Uterus (tissue), 4 donors: ENCODE results near the gene JAM3. TPM values are rescaled to one million over a fixed set of nuclear protein-coding genes. Genes with fewer than 3 reads are reported as not detected.

Experiments
- DNase-seq, 2 donors: peaks; one replicate each; pipeline ENCODE4 v3.0.0-alpha.2; 2019 to 2020
- H3K27ac ChIP-seq, 2 donors: fragments of 200-600 bp; sonication (generic); 1 replicate in 1 of 2; 2 replicates in 1 of 2; pipeline ENCODE4 v1.5.1; 2016 to 2018
- H3K27me3 ChIP-seq, 2 donors: fragments of 200-600 bp; sonication (generic); one replicate each; pipeline ENCODE4 v1.5.1; 2018 to 2019; ENCODE audit warnings: control low read depth in 1 of 2
- H3K36me3 ChIP-seq, 2 donors: fragments of 200-600 bp; sonication (generic); one replicate each; pipeline ENCODE4 v1.5.1; 2019; ENCODE audit warnings: control low read depth in 1 of 2
- H3K4me1 ChIP-seq, 2 donors: fragments of 200-600 bp; sonication (generic); one replicate each; pipeline ENCODE4 v1.5.1; 2018 to 2019; ENCODE audit warnings: control low read depth in 1 of 2
- H3K4me3 ChIP-seq, 2 donors: fragments of 200-600 bp; sonication (generic); 1 replicate in 1 of 2; 2 replicates in 1 of 2; pipeline ENCODE4 v1.5.1; 2018 to 2019; ENCODE audit warnings: mild to moderate bottlenecking in 1 of 2
- H3K9me3 ChIP-seq, 2 donors: fragments of 200-600 bp; sonication (generic); one replicate each; pipeline ENCODE4 v1.5.1; 2019; ENCODE audit warnings: control low read depth in 1 of 2
- POLR2A ChIP-seq, 2 donors: fragments of 450-650 bp; IDR thresholded peaks; one replicate each; pipeline ENCODE4 v1.6.1; 2016; ENCODE audit warnings: antibody characterized with exemption in 2 of 2, mild to moderate bottlenecking in 1 of 2, moderate library complexity in 1 of 2
- intact Hi-C: fragments of 100-400 bp; cut with DNase I; formaldehyde crosslinking; loops from one replicate; pipeline ENCODE4 v1.15.1; 2023; ENCODE audit warnings: low total_unique reads
- total RNA-seq, 4 donors: library from RNA; depleted of rRNA in 3 of 4; stranded (reverse); fragments of >200 nt in 3 of 4; gene quantifications; one replicate each; pipeline versions ENCODE4 v1.1.0 to v1.2.4, GENCODE V29; 2014 to 2023
- TF ChIP-seq, protein P1 (sequence below), 4 experiments: fragments of 200-600 bp in 2 of 4; fragments of 450-650 bp in 2 of 4; sonication (generic) in 2 of 4; IDR thresholded peaks; one replicate each; pipeline ENCODE4 v1.5.1; 2016 to 2019; ENCODE audit warnings: antibody characterized with exemption in 4 of 4, mild to moderate bottlenecking in 2 of 4, moderate library complexity in 1 of 4
- donor health status: DM: yes; HTN: yes; CAD: no.

Gene JAM3
- 10 to 100 TPM; 51.7 to 86.7 (median 68.1) TPM for total RNA-seq

DNA sequence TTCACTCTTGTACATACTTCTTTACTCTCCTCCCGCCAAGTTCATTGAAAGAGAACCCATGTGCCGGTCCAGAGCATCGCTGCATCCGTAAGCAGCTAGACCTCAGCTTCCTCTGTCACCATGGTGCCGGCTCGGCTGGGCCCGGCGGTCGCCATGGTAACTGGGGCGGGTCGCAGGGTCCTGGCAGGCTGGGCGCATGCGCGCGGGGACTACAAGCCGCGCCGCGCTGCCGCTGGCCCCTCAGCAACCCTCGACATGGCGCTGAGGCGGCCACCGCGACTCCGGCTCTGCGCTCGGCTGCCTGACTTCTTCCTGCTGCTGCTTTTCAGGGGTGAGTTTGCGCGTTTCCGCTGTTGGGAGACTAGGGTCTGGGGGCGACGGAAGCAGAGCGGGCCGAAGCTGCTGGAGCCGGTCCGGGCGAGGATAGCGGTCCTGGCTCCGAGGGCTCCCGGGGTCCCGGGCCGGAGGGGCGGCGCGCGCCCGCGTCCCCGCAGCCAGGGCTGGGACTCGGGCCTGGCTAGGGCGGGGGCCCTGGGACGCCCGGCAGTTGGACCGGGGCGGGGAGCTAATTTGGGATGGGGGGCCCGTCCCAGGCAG lies at the start of gene JAM3:
JAM3 (plus strand) TSS at position 244 of the 597 bp plus-strand sequence; CDS start at position 256, 12 bp downstream.
- Histone ChIP-seq H3K36me3 (no peaks in the 10 kb centered on the region), H3K27me3 (no peaks in the 10 kb centered on the region), H3K27ac (peak within 1 kb of the TSS; percentile 89 to 93), H3K4me3 (peak within 1 kb of the TSS; percentile 41 to 62), H3K4me1 (peaks cover 0 to 4% of the 10 kb centered on the region in 2 donors), H3K9me3 (no peaks in the 10 kb centered on the region)
- intact Hi-C loops, result no loop called here
- peak; percentile 90 to 93 for TF ChIP-seq POLR2A (IDR thresholded peaks at IDR 0.05)
- TF ChIP-seq, protein P1, sequence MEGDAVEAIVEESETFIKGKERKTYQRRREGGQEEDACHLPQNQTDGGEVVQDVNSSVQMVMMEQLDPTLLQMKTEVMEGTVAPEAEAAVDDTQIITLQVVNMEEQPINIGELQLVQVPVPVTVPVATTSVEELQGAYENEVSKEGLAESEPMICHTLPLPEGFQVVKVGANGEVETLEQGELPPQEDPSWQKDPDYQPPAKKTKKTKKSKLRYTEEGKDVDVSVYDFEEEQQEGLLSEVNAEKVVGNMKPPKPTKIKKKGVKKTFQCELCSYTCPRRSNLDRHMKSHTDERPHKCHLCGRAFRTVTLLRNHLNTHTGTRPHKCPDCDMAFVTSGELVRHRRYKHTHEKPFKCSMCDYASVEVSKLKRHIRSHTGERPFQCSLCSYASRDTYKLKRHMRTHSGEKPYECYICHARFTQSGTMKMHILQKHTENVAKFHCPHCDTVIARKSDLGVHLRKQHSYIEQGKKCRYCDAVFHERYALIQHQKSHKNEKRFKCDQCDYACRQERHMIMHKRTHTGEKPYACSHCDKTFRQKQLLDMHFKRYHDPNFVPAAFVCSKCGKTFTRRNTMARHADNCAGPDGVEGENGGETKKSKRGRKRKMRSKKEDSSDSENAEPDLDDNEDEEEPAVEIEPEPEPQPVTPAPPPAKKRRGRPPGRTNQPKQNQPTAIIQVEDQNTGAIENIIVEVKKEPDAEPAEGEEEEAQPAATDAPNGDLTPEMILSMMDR (IDR thresholded peaks at IDR 0.05), result no peak
- DNase-seq, result peak; percentile 95 to 97

DNA sequence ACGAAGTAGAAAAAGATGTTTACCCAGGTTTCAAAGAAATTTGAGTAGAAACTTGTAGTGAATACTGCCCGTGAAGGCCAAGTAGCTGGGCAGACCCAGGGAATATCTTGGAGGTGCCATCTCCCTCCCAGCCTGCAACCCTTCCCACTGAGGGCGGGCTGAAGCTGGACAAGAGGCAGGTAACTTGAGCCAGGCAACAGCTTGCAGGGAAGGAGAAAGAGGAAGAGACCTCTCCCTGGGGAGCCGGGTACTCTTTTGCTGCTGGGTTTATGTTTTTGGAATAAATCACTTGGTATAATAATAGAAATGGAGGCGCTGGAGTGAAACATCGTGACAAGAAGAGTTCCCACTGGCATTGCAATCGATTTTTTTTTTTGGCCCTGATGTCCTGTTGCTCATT lies 49.4 kb upstream of the JAM3 start:
- H3K27ac ChIP-seq, result no peak overlapping the region
- no peak overlapping the region for H3K4me3 ChIP-seq
- H3K27me3 ChIP-seq, result no peaks in the 10 kb centered on the region
- intact Hi-C loops, result no loop called here
- TF ChIP-seq, protein P1 (IDR thresholded peaks at IDR 0.05), result no peak
- no peak for TF ChIP-seq POLR2A (IDR thresholded peaks at IDR 0.05)
- no peaks in the 10 kb centered on the region for H3K36me3 ChIP-seq
- H3K9me3 ChIP-seq, result no peaks in the 10 kb centered on the region
- no peaks in the 10 kb centered on the region for H3K4me1 ChIP-seq
- no peak for DNase-seq

DNA sequence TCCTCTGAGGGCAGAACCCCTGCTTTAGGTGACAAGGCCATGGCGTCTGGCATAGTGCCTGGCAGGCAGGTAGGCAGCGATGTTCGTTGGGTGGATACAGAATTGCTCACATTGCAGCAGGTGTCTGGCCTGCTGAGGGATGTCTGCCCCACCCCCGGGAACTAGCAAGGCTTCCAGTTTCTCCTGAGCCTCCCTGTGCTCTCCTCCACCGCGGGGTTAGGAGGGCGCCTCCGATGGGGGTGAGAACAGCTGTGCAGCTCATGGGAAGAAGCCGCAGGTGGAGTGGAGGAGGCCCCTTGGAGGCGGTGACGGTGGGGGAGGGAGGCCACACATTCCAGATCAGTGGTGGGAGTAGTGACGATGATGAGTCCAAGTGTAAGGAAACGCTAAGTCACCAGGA lies 48.3 kb upstream of the JAM3 start:
- Histone ChIP-seq H3K4me3 (no peak overlapping the region), H3K4me1 (no peaks in the 10 kb centered on the region), H3K27me3 (no peaks in the 10 kb centered on the region), H3K36me3 (no peaks in the 10 kb centered on the region), H3K27ac (no peak overlapping the region), H3K9me3 (no peaks in the 10 kb centered on the region)
- TF ChIP-seq, protein P1 (IDR thresholded peaks at IDR 0.05), result no peak
- no peak for TF ChIP-seq POLR2A (IDR thresholded peaks at IDR 0.05)
- intact Hi-C loops, result no loop called here
- no peak for DNase-seq

DNA sequence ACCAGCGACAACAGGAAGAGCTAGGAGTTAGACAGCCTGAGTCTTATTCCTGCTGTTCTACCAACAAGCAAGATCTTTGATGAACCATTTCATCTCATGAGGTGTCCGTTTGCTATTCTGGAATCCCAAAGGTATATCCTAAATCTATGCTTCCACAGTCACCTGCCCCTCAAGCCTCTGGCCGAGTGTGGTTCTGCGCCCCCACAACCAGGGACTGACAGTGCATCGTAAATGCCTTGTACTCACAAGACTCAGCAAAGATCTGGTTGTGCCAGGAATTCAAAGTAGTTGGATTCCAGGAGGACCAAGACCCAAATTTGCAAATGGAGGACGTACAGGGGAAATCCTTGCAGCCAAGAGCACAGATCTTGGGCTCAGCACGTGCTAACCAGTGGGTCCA lies 47.5 kb upstream of the JAM3 start:
- Histone ChIP-seq H3K27me3 (no peaks in the 10 kb centered on the region), H3K4me3 (no peak overlapping the region), H3K36me3 (no peaks in the 10 kb centered on the region), H3K27ac (no peak overlapping the region), H3K9me3 (no peaks in the 10 kb centered on the region), H3K4me1 (no peaks in the 10 kb centered on the region)
- DNase-seq, result no peak
- TF ChIP-seq POLR2A (IDR thresholded peaks at IDR 0.05), result no peak
- TF ChIP-seq, protein P1 (IDR thresholded peaks at IDR 0.05), result no peak
- intact Hi-C loops, result no loop called here

DNA sequence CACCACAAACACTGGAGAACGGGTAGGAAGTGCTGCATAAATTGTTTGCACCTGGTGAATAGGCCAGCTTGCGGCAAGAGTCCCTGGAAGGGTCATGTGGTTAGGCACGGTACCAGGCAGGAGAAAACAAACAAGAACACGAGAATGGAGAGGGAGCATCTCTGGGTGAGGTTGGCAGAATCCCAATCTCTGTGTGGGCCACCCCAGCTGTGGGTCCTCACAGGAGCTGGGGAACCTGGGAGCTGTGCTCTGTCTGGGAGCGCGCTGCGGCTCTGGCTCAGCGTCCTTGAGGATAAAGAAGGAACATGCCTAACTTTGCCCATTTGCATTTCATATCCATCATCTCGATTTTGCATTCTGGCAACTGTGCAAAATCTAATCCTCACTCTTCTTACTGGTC lies 46.1 kb upstream of the JAM3 start:
- intact Hi-C loops, result no loop called here
- no peak for DNase-seq

More for the DNA sequence above, 46.1 kb upstream of the JAM3 start:
- Histone ChIP-seq H3K4me3 (no peak overlapping the region), H3K4me1 (no peaks in the 10 kb centered on the region), H3K27ac (no peak overlapping the region), H3K27me3 (no peaks in the 10 kb centered on the region), H3K36me3 (no peaks in the 10 kb centered on the region), H3K9me3 (no peaks in the 10 kb centered on the region)
- no peak for TF ChIP-seq POLR2A (IDR thresholded peaks at IDR 0.05)
- TF ChIP-seq, protein P1 (IDR thresholded peaks at IDR 0.05), result no peak
